DMS53 treated with DMSO at 0.1 percent for 48 hours (cell line): ENCODE results near the gene DBF4.
"Not testable (repeated sequence)": the region's sequence is repeated elsewhere in the genome, so short reads cannot be mapped to it uniquely, and the experiment has no call there.

Experiments
- DNase-seq: peaks from one replicate; lab custom pipeline; 2025; ENCODE audit not compliant: unreplicated experiment; lab: John Stamatoyannopoulos, UW

The DBF4 gene, protein sequence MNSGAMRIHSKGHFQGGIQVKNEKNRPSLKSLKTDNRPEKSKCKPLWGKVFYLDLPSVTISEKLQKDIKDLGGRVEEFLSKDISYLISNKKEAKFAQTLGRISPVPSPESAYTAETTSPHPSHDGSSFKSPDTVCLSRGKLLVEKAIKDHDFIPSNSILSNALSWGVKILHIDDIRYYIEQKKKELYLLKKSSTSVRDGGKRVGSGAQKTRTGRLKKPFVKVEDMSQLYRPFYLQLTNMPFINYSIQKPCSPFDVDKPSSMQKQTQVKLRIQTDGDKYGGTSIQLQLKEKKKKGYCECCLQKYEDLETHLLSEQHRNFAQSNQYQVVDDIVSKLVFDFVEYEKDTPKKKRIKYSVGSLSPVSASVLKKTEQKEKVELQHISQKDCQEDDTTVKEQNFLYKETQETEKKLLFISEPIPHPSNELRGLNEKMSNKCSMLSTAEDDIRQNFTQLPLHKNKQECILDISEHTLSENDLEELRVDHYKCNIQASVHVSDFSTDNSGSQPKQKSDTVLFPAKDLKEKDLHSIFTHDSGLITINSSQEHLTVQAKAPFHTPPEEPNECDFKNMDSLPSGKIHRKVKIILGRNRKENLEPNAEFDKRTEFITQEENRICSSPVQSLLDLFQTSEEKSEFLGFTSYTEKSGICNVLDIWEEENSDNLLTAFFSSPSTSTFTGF

DNA sequence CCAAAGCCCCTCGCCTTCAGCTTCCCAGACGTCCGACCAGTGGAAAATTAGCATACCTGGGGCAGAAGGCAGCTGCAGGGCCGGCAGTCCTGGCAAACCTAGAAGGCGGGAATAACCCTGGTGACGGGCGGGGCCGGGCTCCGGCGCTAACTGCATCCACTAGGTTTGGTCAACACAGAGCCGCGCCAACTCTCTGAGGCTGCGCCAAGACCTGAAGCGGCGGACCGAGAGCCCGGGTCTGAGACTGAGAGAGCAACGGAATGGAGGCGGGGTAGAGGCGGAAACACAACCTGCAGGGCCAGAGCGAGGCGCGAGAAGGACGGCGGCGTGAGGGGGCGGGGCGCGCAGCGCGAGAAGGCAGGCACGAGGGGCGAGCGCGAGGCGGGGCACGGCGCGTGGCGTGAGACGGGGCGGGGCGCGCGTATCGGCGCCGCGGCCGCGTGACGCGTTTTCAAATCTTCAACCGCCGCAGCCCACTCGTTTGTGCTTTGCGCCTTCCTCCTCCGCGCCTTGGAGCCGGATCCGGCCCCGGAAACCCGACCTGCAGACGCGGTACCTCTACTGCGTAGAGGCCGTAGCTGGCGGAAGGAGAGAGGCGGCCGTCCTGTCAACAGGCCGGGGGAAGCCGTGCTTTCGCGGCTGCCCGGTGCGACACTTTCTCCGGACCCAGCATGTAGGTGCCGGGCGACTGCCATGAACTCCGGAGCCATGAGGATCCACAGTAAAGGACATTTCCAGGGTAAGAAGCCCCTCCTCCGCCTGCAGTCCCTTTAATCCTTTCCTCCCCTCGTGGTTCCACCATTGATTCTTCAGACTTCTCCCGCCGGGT lies at the start of gene DBF4, which contains the start of gene SLC25A40:
Gene DBF4 (plus strand): TSS at position 454 of the 829 bp plus-strand sequence. CDS start 240 bp downstream, at position 694.
Gene SLC25A40 (minus strand): TSS at position 321 of the 829 bp plus-strand sequence. CDS start 17,633 bp downstream, outside the sequence.
- DNase-seq, result peak; percentile 97

DNA sequence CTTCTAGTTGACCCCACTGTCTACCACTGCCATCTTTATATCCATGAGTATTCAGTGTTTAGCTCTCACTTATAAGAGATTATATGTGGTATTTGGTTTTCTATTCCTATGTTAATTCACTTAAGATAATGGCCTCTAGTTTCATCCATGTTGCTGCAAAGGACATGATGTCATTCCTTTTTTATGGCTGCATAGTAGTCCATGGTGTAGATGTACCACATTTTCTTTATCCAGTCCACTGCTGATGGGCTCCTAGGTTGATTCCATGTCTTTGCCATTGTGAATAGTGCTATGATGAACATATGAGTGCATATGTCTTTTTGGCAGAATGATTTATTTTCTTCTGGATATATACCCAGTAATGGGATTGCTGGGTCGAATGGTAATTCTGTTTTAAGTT lies 47.9 kb upstream of the DBF4 start:
- not testable (repeated sequence) for DNase-seq

DNA sequence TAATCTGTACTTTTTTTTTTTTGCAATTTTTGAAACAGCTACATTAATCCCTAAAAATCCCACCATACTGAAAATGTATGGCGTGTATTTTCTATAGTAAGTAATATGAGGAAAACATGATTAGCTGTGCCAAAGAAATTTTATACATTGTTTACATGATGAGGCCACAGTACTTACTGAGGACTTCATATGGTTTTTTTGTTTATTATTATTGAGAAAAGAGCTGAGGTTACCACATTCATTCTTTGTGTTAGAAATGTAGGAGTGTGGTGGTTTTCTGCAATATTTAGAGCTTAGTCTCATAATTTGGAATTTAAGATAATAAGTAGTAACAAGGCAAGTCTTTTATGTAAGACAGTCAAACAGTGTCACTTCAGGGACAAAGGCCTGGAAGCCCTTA lies 45.2 kb upstream of the DBF4 start:
- DNase-seq, result no peak

DNA sequence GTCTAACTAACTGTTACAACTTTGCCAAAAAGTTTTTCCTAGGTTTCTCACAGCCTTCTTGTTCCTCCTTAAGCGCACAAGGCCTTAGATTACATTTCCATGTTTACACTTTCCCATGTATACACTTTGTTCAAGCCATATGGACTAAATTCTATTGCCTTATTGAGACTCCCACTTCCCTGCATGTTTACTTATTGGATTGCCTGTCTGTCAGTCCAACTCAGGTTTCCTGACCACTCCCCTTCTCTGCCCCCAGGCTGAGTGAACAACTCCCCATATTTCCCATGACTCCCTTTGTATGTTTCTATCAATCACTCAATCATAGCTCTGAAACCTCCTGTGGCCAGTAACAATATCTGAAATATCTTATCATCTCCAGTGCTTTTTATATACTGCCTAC lies 43.2 kb upstream of the DBF4 start:
- DNase-seq, result no peak

DNA sequence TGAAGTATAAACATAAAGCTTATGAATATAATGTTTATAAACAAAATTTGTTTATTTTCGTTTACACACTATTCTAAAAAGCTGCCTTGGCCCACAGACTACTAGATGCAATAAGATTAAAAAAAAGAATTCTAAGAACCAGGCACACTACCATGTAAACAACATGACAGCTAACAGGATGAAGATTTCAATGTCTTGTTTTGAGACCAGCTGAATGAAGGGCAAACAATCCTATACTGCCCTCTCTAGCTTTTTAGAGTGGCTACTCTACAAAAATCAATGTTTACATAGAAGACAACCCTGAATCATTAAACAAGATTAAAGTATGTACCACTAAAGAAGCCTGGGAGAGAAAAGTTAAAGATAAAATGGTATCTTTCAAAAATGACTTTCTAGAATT lies 38.7 kb upstream of the DBF4 start:
- DNase-seq, result peak; percentile 12

DNA sequence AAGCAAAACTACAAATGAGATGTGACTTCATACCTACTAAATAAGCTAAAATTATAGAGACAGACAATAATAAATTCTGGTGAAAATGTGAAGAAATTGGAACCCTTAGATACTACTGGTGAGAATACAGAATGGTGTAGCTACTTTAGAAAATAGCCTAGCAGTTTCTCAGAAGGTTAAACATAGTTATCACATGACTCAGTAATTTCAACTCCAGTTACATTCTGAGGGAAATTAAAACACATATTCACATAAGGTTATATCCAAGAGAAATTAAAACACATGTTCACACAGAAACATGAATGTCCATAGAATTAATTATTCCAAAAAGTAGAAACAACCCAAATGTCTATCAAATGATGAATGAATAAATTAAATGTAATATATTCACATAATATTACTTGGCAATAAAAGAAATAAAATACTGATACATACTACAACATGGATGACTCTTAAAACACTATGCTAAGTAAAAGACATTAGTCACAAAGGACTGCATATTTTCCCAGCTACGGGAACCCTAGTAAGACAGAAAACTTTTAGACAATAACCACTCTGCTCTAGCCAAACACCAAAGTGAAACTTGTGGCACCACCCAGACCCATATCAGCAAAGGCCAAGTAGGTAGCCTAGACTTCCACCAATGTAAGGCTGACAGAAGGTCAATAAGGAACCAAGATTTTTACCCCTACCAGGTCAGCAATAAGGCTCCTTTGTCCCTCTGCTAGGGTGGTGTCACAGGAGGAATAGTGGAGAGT lies 25.3 kb upstream of the DBF4 start:
- no peak for DNase-seq

DNA sequence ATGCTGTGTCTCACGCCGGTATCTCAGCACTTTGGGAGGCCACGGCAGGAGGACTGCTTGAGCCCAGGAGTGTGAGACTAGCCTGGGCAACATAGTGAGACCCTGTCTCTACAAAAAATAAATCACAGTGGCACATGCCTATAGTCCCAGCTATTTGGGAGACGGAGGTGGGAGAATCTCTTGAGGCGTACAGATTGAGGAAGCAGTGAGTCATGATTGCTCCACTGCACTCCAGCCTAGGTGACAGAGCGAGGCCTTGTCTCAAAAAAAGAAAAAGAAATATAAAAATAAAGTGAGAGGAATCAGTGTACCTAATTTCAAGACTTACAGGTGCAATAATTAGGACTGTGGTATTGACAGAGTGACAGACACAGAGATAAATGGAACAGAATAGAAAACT lies 24.0 kb upstream of the DBF4 start:
- no peak for DNase-seq

DNA sequence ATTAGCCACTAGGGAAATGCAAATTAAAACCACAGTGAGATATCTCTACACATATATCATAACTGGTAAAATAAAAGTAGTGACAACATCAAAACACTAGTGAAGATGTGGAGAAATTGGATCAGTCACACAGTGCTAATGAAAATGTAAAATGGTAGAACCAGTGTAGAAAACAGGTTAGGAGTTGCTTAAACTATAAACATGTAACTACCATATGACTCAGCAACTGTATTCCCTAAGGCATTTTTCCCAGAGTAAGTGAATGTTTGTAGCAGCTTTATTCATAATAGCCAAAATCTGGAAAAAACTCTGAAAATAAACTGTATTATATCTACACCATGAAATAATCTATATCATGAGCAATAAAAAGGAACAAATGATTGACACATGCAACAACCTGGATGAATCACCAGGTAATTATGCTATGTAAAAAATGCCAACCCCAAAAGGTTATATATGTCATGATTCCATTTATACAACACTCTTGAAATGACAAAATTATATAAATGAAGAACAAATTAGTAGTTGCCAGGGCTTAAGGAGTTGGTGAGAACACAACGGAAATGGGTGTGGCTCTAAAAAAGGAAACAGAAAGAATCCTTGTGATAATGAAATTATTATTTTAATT lies 22.9 kb upstream of the DBF4 start:
- no peak for DNase-seq

DNA sequence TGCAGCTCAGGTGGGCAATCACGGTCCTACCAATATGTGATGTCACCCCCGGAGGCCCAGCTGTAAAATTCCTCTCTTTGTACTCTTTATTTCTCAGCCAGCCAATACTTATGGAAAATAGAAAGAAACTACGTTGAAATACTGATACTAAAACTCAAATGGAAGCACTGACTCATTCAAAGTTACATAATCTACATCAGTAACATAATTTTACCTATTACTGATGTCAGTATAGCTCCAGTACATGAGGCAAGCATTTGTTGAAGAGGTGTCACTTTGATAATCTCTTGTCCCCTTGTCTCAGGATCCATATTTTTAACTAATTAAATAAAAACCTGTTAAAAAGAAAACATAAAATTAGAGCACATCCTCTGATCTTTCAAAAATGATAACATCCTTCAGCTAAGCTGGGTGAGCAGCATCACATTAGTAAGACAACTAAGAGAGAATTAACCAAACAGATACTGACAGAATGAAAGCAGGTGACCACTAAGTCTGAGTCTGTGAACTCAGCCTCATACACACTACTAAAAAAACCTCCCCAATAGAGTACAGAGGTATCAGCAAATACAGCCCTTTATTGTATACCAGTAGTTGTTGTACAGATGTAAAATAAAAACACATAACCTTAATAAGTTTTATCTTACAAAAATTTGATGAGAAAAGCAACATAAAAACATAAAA lies 17.7 kb upstream of the DBF4 start:
- no peak for DNase-seq

DNA sequence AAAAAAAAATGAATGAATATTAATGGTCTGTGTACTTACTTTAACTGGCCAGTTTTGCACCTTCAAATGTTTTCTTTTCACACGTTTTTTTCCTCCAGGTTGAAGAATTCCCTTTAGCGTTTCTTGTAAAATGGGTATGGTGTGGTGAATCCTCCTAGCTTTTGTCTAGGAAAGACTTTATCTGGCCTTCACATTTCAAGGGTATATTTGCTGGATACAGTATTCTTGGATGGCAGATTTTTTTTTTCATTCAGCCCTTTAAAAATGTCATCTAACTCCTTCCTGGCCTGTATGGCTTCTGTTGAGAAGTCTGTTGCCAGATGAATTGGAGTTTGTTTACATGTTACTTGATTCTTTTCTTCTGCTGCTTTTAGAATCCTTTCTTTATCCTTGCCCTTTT lies 10.2 kb upstream of the DBF4 start:
- no peak for DNase-seq

DNA sequence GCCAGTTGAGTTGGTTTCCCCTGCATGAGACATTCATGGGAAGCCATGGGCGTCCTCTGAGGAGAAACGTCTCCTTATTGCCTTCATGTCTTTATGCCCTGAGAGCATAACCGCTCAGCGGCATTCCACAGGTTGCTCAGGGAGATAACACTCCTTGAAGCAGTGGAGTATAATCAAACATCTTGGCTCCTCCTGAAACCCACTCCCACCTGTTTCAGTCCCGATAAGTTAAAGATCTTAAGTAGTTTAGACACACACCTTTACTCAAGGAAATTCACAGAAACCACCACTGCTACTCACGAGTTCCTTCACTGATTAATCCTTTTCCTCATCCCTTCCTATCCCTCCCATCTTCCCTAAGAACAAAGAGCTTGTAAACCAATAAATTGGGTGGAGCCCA lies 9.8 kb upstream of the DBF4 start:
- DNase-seq, result not testable (repeated sequence)

DNA sequence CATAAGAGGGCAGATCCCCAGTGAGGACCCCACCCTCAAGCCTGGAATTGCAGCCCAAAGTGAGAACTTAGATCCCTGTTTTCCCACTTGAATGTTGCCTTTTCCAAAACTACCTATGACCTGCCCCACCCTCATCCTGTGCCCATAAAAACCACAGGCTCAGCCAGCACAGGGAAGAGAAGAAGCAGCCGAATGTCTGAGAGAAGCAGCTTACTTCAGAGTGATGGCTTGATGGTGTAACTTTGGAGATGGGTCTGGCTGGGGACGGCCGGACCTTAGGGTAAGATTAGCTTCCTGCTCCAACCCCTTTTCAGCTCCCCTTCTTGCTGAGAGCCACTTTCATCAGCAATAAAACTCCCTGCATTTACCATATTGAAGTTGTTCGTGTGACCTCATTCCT lies 5.8 kb upstream of the DBF4 start:
- DNase-seq, result no peak

DNA sequence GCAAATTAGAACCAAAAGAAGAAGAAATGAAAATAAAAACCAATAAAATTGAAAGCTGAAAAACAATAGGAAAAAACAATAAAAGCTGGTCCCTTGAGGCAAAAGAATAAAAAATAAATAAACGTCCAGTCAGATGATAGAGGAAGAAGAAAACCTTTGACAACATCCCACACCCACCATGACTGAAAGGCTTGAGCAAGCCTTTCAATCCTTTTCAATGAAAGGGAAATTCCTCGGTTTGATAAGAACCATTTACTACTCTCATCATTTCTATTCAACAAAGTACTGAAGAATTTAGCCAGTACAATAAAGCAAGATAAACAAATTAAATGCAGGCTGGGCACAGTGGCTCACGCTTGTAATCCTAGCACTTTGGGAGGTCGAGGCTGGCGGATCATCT lies 3.9 kb upstream of the DBF4 start:
- DNase-seq, result no peak

DNA sequence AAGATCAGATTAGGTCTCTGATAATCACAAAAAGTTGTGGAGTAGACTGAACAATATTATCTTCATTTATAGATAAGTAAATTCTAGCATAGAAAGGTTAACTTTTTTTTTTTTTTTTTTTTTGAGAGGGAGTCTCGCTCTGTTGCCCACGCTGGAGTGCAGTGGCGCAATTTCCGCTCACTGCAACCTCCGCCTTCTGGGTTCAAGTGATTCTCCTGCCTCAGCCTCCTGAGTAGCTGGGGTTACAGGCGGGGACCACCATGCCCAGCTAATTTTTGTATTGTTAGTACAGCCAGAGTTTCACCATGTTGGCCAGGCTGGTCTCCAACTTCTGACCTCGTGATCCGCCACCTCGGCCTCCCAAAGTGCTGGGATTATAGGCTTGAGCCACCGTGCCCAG lies 3.0 kb upstream of the DBF4 start:
- DNase-seq, result not testable (repeated sequence)

DNA sequence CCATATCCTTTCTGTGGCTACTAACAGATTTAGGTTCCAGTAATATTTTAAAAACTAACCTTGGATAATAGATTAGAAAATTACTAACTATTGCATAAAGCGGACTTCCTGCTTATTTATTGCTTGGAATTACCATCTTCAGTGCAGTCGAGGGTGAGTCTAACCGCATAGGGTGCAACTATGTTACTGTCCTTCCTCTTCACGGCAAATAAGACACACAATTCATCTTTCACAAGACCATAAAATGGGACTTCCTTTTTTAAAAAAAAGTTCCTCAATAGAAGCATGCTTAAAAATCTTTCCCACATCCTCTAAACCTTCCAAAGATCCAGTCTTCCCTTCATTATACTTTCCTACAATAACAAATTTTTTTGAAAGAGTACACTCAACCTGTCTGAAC lies 2.2 kb upstream of the DBF4 start:
- DNase-seq, result no peak

DNA sequence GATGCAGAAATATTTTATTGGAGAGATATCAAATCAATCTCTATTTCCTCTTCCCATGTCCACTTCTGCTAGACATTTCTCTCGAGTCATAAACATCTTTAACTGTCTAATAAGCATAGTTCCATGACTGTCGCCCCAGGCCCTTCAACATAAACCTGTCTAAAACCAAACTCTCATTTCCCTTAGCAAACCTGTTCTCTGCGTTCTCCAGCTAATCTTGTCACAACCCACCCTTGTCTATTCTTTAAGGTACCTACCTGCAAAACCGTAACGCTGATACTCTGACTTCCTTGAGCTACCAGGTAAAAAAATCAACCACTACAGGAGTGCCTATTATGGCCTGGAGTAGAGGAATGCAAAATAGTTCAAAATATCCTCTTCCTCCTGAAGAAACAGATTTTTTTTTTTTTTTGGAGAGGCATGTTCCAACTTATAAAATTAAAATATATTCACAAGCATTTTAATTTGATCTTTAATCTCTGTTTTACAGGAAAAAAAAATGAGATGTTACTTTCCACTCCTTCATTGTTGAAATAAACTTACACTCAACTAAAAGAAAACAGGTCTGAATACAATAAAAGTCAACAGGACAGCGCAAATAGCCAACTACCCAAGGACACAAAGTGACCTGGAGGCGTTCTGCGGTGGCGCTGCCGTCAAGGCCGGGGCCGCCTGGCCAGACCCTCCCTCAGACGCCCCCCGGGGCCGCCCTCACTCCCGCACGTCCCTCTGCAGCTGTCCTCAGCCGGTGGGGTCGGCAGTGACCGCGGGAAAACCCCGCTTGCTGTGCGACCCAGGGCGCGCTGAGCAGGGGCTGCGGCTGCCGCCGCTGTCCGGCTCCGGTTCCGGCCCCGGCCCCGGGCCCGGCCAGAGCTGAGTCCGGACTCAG lies 898 bp upstream of the DBF4 start:
- DNase-seq, result peak; percentile 11

DNA sequence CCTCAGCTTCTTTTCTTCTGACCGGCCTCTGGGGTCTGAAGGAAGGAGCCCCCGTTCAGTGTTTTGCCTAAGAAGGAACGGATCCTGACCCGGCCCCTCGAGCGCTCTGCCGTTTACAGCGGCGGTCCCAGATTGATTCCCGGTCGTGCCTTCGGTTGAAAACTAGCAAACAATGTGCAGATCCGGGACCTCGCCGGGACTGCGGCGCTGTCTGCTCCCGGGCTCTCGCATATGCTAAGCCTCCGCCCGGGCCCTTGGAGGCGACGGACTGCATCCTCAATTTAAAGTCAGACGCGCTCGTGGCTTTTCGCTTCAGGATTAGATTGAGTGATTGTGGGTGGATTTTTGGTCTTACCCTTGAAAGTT lies 559 bp downstream of the DBF4 start:
- peak; percentile 85 for DNase-seq

DNA sequence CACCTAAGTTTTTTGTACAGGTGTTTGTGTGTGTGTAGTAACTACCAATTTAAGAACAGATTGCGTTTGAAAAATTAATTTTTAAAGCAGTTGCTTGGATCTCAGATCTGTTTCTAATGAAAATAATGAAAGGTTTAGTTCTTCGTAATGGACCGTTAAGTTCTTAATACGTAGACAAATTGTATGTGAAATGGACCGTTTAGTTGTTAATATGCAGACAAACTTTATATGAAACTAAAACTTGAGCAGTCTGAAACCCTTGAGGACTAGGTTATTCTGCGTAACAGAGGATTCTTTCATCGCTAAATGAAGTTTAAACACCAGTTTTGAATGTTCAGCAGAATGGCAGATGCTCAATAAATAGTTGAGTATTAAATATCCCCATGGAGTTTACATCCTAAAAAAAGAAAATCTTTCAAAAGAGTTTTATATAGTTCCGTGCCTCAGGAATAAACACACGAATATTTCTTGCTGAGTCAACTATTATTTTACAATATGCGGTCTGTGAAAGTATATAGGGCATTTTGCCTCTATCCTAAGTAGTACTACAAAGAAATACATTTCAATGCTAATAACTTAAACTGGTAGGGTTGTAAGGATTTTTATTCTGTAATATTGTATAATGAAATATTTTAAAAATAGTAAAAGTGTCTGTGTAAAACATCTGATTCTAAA lies 1.2 kb downstream of the DBF4 start:
- DNase-seq, result no peak
